IPS-18c (cell line): ENCODE results near the gene DHRS12.

Experiments used
- H3K4me3 ChIP-seq: 2 replicates; pipeline ENCODE4 v1.7.0; 2013; ENCODE audit warnings: low read depth, mild to moderate bottlenecking, low read length, moderate library complexity; ENCODE audit not compliant: insufficient read depth
- H3K9me3 ChIP-seq: one replicate; pipeline ENCODE4 v1.6.1; 2013; ENCODE audit warnings: mild to moderate bottlenecking, low read length, moderate library complexity; ENCODE audit not compliant: control insufficient read depth, insufficient read depth

The DHRS12 gene

GRCh38 chr13:51803422-51804294 lies at the start of gene DHRS12:
DHRS12 (minus strand) TSS chr13:51804163; CDS start chr13:51799659, 4,504 bp downstream.
- H3K4me3 ChIP-seq: peak within 1 kb of the TSS; percentile 96
- no peaks in the 10 kb centered on the region for H3K9me3 ChIP-seq

- no peak overlapping the region for H3K4me3 ChIP-seq
- no peaks in the 10 kb centered on the region for H3K9me3 ChIP-seq
These were observed 45.5 kb upstream of the DHRS12 start for GRCh38 chr13:51849145-51850101.

- no peaks in the 10 kb centered on the region for H3K9me3 ChIP-seq
- no peak overlapping the region for H3K4me3 ChIP-seq
These were observed 44.7 kb upstream of the DHRS12 start for GRCh38 chr13:51848674-51849073.

GRCh38 chr13:51846756-51847155 lies 42.8 kb upstream of the DHRS12 start:
- Histone ChIP-seq H3K9me3 (no peaks in the 10 kb centered on the region), H3K4me3 (no peak overlapping the region)

- H3K9me3 ChIP-seq: no peaks in the 10 kb centered on the region
- H3K4me3 ChIP-seq: no peak overlapping the region; the same call in 1 of the 2 replicates
These were observed 41.8 kb upstream of the DHRS12 start for GRCh38 chr13:51845574-51846318.

GRCh38 chr13:51844862-51845573 lies 41.1 kb upstream of the DHRS12 start, which contains the start of gene TMEM272:
TMEM272 (minus strand) TSS chr13:51845177; CDS start chr13:51838530, 6,647 bp downstream.
- no peaks in the 10 kb centered on the region for H3K9me3 ChIP-seq
- H3K4me3 ChIP-seq: no peak within 1 kb of the TSS; the same call in 1 of the 2 replicates

GRCh38 chr13:51843529-51843928 lies 39.6 kb upstream of the DHRS12 start:
- Histone ChIP-seq H3K9me3 (no peaks in the 10 kb centered on the region), H3K4me3 (no peak overlapping the region)

GRCh38 chr13:51841732-51842131 lies 37.8 kb upstream of the DHRS12 start:
- H3K4me3 ChIP-seq: no peak overlapping the region
- no peaks in the 10 kb centered on the region for H3K9me3 ChIP-seq

- H3K4me3 ChIP-seq: no peak overlapping the region
- no peaks in the 10 kb centered on the region for H3K9me3 ChIP-seq
These were observed 37.0 kb upstream of the DHRS12 start for GRCh38 chr13:51840917-51841316.

- no peaks in the 10 kb centered on the region for H3K9me3 ChIP-seq
- no peak overlapping the region for H3K4me3 ChIP-seq
These were observed 36.0 kb upstream of the DHRS12 start for GRCh38 chr13:51839711-51840540.

GRCh38 chr13:51838240-51838846 lies 34.4 kb upstream of the DHRS12 start:
- Histone ChIP-seq H3K9me3 (no peaks in the 10 kb centered on the region), H3K4me3 (no peak overlapping the region)

GRCh38 chr13:51837016-51837415 lies 33.1 kb upstream of the DHRS12 start:
- Histone ChIP-seq H3K4me3 (no peak overlapping the region), H3K9me3 (no peaks in the 10 kb centered on the region)

- Histone ChIP-seq H3K9me3 (no peaks in the 10 kb centered on the region), H3K4me3 (no peak overlapping the region)
These were observed 30.7 kb upstream of the DHRS12 start for GRCh38 chr13:51834581-51835171.

- no peak overlapping the region for H3K4me3 ChIP-seq
- H3K9me3 ChIP-seq: no peaks in the 10 kb centered on the region
These were observed 30.0 kb upstream of the DHRS12 start for GRCh38 chr13:51833980-51834379.
